Small intestine (tissue), 7 donors: ENCODE data around the gene HOXB2. TPM values are rescaled to one million over a fixed set of nuclear protein-coding genes. Genes with fewer than 3 reads are reported as not detected.

Experiments
- DNase-seq, 2 donors: peaks; one replicate each; pipeline versions ENCODE4 v3.0.0 to v3.0.0-alpha.2; 2013
- FAIRE-seq: peaks from 2 replicates; lab custom pipeline; 2012; peaks lifted over from hg19 to GRCh38; lab: Jason Lieb, UNC
- H3K27ac ChIP-seq, 3 donors: one replicate each; pipeline ENCODE4 v1.5.1; 2013; ENCODE audit warnings: low read length in 2 of 3, mild to moderate bottlenecking in 2 of 3, control low read depth in 1 of 3, inconsistent platforms in 1 of 3, low read depth in 1 of 3, moderate library complexity in 1 of 3
- H3K27me3 ChIP-seq, 3 donors: one replicate each; pipeline ENCODE4 v1.6.1; 2013; ENCODE audit warnings: low read length in 3 of 3, inconsistent platforms in 1 of 3; ENCODE audit not compliant: control insufficient read depth in 3 of 3, insufficient read depth in 3 of 3
- H3K36me3 ChIP-seq, 3 donors: one replicate each; pipeline ENCODE4 v1.6.1; 2013; ENCODE audit warnings: low read length in 3 of 3, inconsistent platforms in 1 of 3, low read depth in 1 of 3, mild to moderate bottlenecking in 1 of 3, moderate library complexity in 1 of 3; ENCODE audit not compliant: control insufficient read depth in 3 of 3, insufficient read depth in 2 of 3
- H3K4me1 ChIP-seq, 3 donors: one replicate each; pipeline ENCODE4 v1.6.1; 2013; ENCODE audit warnings: low read length in 2 of 3, inconsistent platforms in 1 of 3, low read depth in 1 of 3, mild to moderate bottlenecking in 1 of 3, moderate library complexity in 1 of 3; ENCODE audit not compliant: control insufficient read depth in 3 of 3, insufficient read depth in 2 of 3
- H3K4me3 ChIP-seq, 3 donors: one replicate each; pipeline ENCODE4 v1.5.1; 2013; ENCODE audit warnings: low read length in 3 of 3, control low read depth in 1 of 3, inconsistent platforms in 1 of 3, low read depth in 1 of 3, mild to moderate bottlenecking in 1 of 3, moderate library complexity in 1 of 3
- H3K9me3 ChIP-seq, 2 donors: one replicate each; pipeline ENCODE4 v1.6.1; 2013; ENCODE audit warnings: low read depth in 1 of 2, low read length in 1 of 2; ENCODE audit not compliant: control insufficient read depth in 2 of 2, insufficient read depth in 1 of 2
- WGBS, 3 donors: extraction: QIAGEN DNeasy Blood & Tissue Kit; methylation state at CpG; one replicate each; pipeline ENCODE4 v1.1.7; 2013; 5-methylcytosine and 5-hydroxymethylcytosine counted together
- polyA plus RNA-seq, 4 donors: library from polyadenylated mRNA; stranded (reverse) in 3 of 4; unstranded in 1 of 4; fragments of 200-250 nt in 3 of 4; fragments of 120-200 nt in 1 of 4; gene quantifications; one replicate each; pipeline versions ENCODE4 v1.2.1 to v1.2.3, GENCODE V29; 2013
- donor health status: healthy with polysubstance abuse.
- donor health status: control.
- donor health status: control.
- donor health status: Bipolar disorder and iron deficiency.
- donor health status: healthy.

Gene HOXB2
- polyA plus RNA-seq, 4 donors, result 0.89 to 9.5 (median 6.2) TPM

GRCh38 chr17:48502901-48503300 lies 42.0 kb downstream of the HOXB2 start:
- H3K27me3 ChIP-seq, result peaks cover 0 to 49% (median 0%) of the 10 kb centered on the region in 3 donors
- no peak for FAIRE-seq
- 69 to 78% (median 69%) methylated on average over 4 of the region's 4 CpGs for WGBS, 3 donors
- no peak for DNase-seq
- H3K9me3 ChIP-seq, result no peaks in the 10 kb centered on the region
- no peaks in the 10 kb centered on the region for H3K4me1 ChIP-seq
- no peak overlapping the region for H3K27ac ChIP-seq
- no peak overlapping the region for H3K4me3 ChIP-seq
- H3K36me3 ChIP-seq, result no peaks in the 10 kb centered on the region

GRCh38 chr17:48502312-48502711 lies 42.6 kb downstream of the HOXB2 start:
- FAIRE-seq (no peak), DNase-seq (no peak)
- Histone ChIP-seq H3K9me3 (no peaks in the 10 kb centered on the region), H3K4me3 (no peak overlapping the region), H3K36me3 (no peaks in the 10 kb centered on the region), H3K4me1 (no peaks in the 10 kb centered on the region), H3K27me3 (peaks cover 0 to 55% (median 0%) of the 10 kb centered on the region in 3 donors), H3K27ac (no peak overlapping the region)
- WGBS, 3 donors, result 45 to 72% (median 72%) methylated on average over 2 of the region's 2 CpGs

GRCh38 chr17:48500435-48501426 lies 44.2 kb downstream of the HOXB2 start:
- Histone ChIP-seq H3K4me3 (no peak overlapping the region), H3K27me3 (peaks cover 0 to 51% (median 0%) of the 10 kb centered on the region in 3 donors), H3K36me3 (no peaks in the 10 kb centered on the region), H3K9me3 (no peaks in the 10 kb centered on the region), H3K27ac (peak overlapping the region in 2 of 3 donors; percentile 13 to 25), H3K4me1 (no peaks in the 10 kb centered on the region)
- no peak for FAIRE-seq
- WGBS, 3 donors, result 38 to 51% (median 47%) methylated on average over 12 of the region's 12 CpGs
- peak in 1 of 2 donors; percentile 44 for DNase-seq

GRCh38 chr17:48499735-48500434 lies 45.0 kb downstream of the HOXB2 start:
- Histone ChIP-seq H3K4me3 (no peak overlapping the region), H3K9me3 (no peaks in the 10 kb centered on the region), H3K36me3 (no peaks in the 10 kb centered on the region), H3K27me3 (peaks cover 0 to 57% (median 0%) of the 10 kb centered on the region in 3 donors), H3K27ac (peak overlapping the region in 1 of 3 donors; percentile 13), H3K4me1 (no peaks in the 10 kb centered on the region)
- 90 to 92% (median 92%) methylated on average over 5 of the region's 5 CpGs for WGBS, 3 donors
- DNase-seq (no peak), FAIRE-seq (no peak)

- DNase-seq (no peak), FAIRE-seq (no peak)
- 89 to 95% (median 92%) methylated on average over 3 of the region's 3 CpGs for WGBS, 3 donors
These were observed 45.7 kb downstream of the HOXB2 start for GRCh38 chr17:48499248-48499647.

GRCh38 chr17:48498164-48498850 lies 46.6 kb downstream of the HOXB2 start:
- Histone ChIP-seq H3K27ac (peak overlapping the region in 1 of 3 donors; percentile 23), H3K4me1 (no peaks in the 10 kb centered on the region), H3K36me3 (no peaks in the 10 kb centered on the region), H3K4me3 (no peak overlapping the region), H3K27me3 (peaks cover 0 to 58% (median under 1%) of the 10 kb centered on the region in 3 donors), H3K9me3 (no peaks in the 10 kb centered on the region)
- WGBS, 3 donors, result 56 to 68% (median 67%) methylated on average over 6 of the region's 6 CpGs
- DNase-seq (no peak), FAIRE-seq (no peak)

More at GRCh38 chr17:48499248-48499647, 45.7 kb downstream of the HOXB2 start:
- Histone ChIP-seq H3K4me1 (no peaks in the 10 kb centered on the region), H3K27me3 (peaks cover 0 to 58% (median 0%) of the 10 kb centered on the region in 3 donors), H3K27ac (no peak overlapping the region), H3K9me3 (no peaks in the 10 kb centered on the region), H3K36me3 (no peaks in the 10 kb centered on the region), H3K4me3 (no peak overlapping the region)

GRCh38 chr17:48497103-48497502 lies 47.8 kb downstream of the HOXB2 start:
- H3K36me3 ChIP-seq, result no peaks in the 10 kb centered on the region
- H3K27me3 ChIP-seq, result peaks cover 0 to 57% (median 3%) of the 10 kb centered on the region in 3 donors
- 34 to 42% (median 40%) methylated on average over 2 of the region's 2 CpGs for WGBS, 3 donors
- DNase-seq (no peak), FAIRE-seq (no peak)
- H3K4me3 ChIP-seq, result no peak overlapping the region
- H3K4me1 ChIP-seq, result peaks cover 0 to 10% (median 0%) of the 10 kb centered on the region in 3 donors
- peak overlapping the region in 1 of 3 donors; percentile 23 for H3K27ac ChIP-seq
- H3K9me3 ChIP-seq, result no peaks in the 10 kb centered on the region

- Histone ChIP-seq H3K27ac (no peak overlapping the region), H3K9me3 (no peaks in the 10 kb centered on the region), H3K27me3 (peaks cover 0 to 66% (median 3%) of the 10 kb centered on the region in 3 donors), H3K4me3 (no peak overlapping the region), H3K4me1 (peaks cover 0 to 10% (median 0%) of the 10 kb centered on the region in 3 donors), H3K36me3 (no peaks in the 10 kb centered on the region)
- no peak for FAIRE-seq
- no peak for DNase-seq
- WGBS, 3 donors, result 81 to 85% (median 84%) methylated on average over 8 of the region's 8 CpGs
These were observed 50.6 kb downstream of the HOXB2 start for GRCh38 chr17:48494335-48494734.
